Measurements from ENCODE around the gene KARS1. TPM values are rescaled to one million over a fixed set of nuclear protein-coding genes. Genes with fewer than 3 reads are reported as not detected.
"Not testable (repeated sequence)": the region's sequence is repeated elsewhere in the genome, so short reads cannot be mapped to it uniquely, and the experiment has no call there.

KARS1 gene
- total RNA-seq, 3 donors from 2014 or later = 94.3 to 108 (median 103) TPM

DNA sequence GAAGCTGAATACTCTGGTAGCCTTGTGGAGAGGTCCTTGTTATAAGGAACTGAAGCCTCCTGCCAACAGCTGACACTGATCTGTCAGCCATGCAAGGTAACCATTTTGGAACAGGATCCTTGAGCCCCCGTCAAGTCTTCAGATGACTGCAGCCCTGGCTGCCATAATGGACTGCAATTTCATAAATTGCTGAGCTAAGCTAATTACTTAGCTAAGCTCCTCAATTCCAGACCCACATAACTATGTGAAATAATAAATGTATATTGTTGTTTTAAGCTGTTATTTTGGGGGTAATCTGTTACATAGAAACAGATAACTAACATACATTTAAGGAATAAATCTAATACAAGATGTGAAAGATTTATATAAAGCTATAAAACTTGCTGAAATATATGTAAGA is 41.0 kb downstream of the KARS1 start:
- Histone ChIP-seq H3K4me3 (no peak overlapping the region), H3K9me3 (no peaks in the 10 kb centered on the region), H3K4me1 (ENCODE audit: low read depth) (no peaks in the 10 kb centered on the region), H3K36me3 (ENCODE audit: low read depth) (no peaks in the 10 kb centered on the region)
- TF ChIP-seq, protein P1, sequence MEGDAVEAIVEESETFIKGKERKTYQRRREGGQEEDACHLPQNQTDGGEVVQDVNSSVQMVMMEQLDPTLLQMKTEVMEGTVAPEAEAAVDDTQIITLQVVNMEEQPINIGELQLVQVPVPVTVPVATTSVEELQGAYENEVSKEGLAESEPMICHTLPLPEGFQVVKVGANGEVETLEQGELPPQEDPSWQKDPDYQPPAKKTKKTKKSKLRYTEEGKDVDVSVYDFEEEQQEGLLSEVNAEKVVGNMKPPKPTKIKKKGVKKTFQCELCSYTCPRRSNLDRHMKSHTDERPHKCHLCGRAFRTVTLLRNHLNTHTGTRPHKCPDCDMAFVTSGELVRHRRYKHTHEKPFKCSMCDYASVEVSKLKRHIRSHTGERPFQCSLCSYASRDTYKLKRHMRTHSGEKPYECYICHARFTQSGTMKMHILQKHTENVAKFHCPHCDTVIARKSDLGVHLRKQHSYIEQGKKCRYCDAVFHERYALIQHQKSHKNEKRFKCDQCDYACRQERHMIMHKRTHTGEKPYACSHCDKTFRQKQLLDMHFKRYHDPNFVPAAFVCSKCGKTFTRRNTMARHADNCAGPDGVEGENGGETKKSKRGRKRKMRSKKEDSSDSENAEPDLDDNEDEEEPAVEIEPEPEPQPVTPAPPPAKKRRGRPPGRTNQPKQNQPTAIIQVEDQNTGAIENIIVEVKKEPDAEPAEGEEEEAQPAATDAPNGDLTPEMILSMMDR (IDR thresholded peaks at IDR 0.05) = no peak
- no peak for DNase-seq
- intact Hi-C loops (cut with DNase I, micrococcal nuclease) = no loop called here
- ATAC-seq = no peak

DNA sequence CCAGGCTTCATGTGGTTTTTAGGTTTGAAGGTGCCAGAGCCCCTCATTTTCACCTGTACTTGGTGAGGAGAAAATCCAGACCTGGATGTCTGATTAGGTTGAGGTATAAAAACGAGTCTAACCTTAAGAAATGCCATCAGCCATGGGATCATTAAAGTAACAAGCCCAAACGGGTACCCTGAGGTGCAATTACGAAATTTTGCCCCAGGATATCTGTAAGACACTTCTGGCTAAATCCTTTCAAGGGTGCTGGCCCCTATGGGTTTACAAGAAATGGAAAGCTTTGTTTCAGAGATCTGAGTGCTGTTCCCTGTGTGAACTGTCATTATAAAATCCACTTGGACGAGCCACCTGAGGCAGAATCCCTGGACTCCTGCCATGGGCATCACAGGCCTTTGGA is 44.2 kb downstream of the KARS1 start:
- Histone ChIP-seq H3K4me1 (ENCODE audit: low read depth) (no peaks in the 10 kb centered on the region), H3K4me3 (no peak overlapping the region), H3K36me3 (ENCODE audit: low read depth) (no peaks in the 10 kb centered on the region), H3K9me3 (no peaks in the 10 kb centered on the region)
- no peak for DNase-seq
- TF ChIP-seq, protein P1 (IDR thresholded peaks at IDR 0.05) = no peak
- no peak for ATAC-seq
- intact Hi-C loops (cut with DNase I, micrococcal nuclease) = no loop called here

DNA sequence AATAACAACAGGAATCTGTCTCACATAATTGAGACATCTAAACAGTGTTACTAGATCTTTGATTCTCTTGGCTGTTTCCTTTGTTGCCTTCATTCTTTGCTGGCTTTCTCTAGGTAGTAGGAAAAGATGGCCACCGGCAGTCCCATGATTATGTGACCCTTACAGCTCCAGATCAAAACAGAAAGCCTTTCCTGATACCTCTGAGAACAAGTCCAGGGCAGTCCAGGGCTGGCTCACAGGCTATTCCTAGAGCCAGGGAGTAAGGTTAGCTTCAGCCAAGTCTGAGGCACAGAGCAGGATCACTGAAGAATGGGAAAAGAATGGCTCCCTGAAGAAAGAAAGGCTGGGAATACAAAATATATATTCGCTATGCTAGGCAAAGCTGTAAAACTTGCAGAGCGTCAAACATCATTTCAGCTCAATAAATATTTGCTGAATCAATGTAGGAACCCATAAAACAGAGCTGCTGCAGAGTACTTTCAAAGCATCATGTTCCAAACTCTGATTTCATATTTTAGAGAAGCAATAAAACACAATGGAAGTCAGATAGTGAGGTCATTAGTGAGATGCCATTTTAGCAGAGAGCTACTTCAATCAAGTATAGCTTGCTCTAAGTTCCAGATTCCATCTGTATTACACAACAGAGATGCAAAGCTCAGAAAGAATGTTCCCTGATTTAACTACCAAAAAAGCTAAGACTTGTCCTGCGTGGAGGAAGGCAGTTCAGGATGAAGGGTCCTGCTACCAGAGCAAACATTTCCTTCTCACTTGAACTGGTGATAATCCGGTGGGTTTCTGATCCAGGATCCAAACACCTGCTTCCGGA is 47.8 kb downstream of the KARS1 start:
- peak; percentile 37 for ATAC-seq
- intact Hi-C loops (cut with DNase I, micrococcal nuclease) = no loop called here

DNA sequence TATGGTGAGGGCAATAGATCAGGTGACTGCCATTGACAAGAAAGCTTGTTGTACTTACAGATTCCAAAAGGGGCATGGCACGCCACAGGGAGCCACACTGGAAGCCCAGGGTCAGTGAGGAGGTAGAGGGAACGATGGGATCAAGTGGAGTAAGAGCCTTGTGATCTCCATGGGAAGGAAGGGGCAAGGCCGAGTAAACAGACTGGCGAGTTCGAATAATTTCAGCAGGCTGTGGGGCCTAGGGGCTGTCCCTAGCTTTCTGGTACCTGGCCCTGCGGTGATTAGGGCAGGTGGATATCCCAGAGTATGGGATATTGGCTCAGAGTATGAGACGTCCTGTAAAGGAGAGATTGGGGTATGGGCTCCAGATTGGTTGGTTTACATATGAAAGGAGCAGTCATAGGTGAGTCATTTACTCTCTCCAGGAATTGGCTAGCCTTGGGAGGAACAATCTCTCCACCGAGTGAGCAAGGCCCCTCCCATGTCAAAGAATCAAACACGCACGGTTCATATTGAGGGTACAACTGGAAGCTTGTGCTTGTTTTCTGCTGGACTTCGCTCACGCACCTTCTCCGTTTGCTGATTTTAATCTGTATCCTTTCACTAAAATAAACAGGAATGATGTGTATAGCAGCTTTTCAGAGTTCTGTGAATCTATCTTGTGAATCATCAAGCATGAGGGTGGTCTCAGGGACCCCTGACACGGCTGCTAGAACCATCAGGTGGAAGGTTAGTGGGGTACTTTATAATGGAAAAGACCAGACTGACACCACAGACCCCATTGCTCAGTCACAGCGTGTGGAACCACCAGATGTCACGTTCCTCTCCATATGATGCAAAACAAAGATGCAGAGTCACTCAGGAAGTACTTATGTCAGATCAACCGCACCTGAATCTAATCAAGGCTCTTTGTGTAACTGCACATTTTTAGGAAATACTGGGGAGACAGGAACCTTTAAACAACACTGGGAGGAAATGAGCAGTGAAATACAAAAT is 53.3 kb downstream of the KARS1 start:
- no peak overlapping the region for H3K4me3 ChIP-seq
- intact Hi-C loops (cut with DNase I, micrococcal nuclease) = no loop called here
- no peak for ATAC-seq

More for the DNA sequence above, 47.8 kb downstream of the KARS1 start:
- TF ChIP-seq, protein P1 (IDR thresholded peaks at IDR 0.05) = no peak
- H3K36me3 ChIP-seq (ENCODE audit: low read depth) = no peaks in the 10 kb centered on the region
- H3K4me1 ChIP-seq (ENCODE audit: low read depth) = no peaks in the 10 kb centered on the region
- H3K4me3 ChIP-seq = no peak overlapping the region
- no peak for DNase-seq
- no peaks in the 10 kb centered on the region for H3K9me3 ChIP-seq

DNA sequence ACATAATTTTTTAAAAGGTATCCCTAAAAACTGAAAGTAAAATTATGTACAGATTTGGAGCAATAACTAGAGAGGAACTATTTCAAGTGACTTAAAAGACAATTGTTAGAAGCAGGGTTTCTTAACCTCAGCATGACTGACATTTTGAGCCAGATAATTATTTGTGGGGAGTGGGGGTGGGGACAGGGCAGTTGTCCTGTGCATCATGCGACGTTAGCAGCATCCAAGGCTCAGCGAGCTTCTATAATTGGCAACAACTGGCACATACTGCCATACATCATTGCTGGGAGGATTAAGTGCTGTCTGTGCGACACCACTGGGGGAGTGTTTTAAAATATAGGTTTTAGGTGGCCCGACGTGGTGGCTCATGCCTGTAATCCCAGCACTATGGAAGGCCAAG is 54.2 kb downstream of the KARS1 start:
- Histone ChIP-seq H3K4me1 (ENCODE audit: low read depth) (no peaks in the 10 kb centered on the region), H3K4me3 (no peak overlapping the region), H3K36me3 (ENCODE audit: low read depth) (no peaks in the 10 kb centered on the region), H3K9me3 (no peaks in the 10 kb centered on the region)
- intact Hi-C loops (cut with DNase I, micrococcal nuclease) = no loop called here
- TF ChIP-seq, protein P1 (IDR thresholded peaks at IDR 0.05) = no peak
- no peak for DNase-seq
- ATAC-seq = no peak

More for the DNA sequence above, 53.3 kb downstream of the KARS1 start:
- Histone ChIP-seq H3K9me3 (no peaks in the 10 kb centered on the region), H3K4me1 (ENCODE audit: low read depth) (no peaks in the 10 kb centered on the region), H3K36me3 (ENCODE audit: low read depth) (no peaks in the 10 kb centered on the region)
- no peak for DNase-seq
- TF ChIP-seq, protein P1 (IDR thresholded peaks at IDR 0.05) = no peak

DNA sequence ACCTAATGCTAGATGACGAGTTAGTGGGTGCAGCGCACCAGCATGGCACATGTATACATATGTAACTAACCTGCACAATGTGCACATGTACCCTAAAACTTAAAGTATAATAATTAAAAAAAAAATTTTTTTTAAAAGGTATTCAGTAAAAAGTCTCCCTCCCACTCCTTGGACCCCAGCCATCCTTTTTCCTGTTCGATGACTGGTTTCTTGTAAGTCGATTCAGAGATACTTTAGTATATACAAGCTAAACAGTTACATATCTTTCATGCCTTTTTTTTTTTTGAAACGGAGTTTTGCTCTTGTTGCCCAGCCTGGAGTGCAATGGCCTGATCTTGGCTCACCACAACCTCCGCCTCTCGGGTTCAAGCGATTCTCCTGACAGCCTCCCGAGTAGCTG is 55.5 kb downstream of the KARS1 start:
- intact Hi-C loops (cut with DNase I, micrococcal nuclease); H3K4me1 ChIP-seq (ENCODE audit: low read depth); DNase-seq; ATAC-seq; H3K9me3 ChIP-seq; H3K4me3 ChIP-seq; H3K36me3 ChIP-seq (ENCODE audit: low read depth): not testable (repeated sequence)
